HG03460 (cell line): ENCODE results near the gene CWC27.
A peak's percentile ranks its signal among the peaks of the same experiment; 100 is the strongest.

Experiments
- ATAC-seq: cut with Tn5 transposase; IDR thresholded peaks from one replicate; pipeline ENCODE4 v1.9.1; 2021; ENCODE audit not compliant: unreplicated experiment

The CWC27 gene

GRCh38 chr5:65029178-65029577 lies 260.4 kb downstream of the CWC27 start:
- ATAC-seq: no peak

GRCh38 chr5:65030056-65030455 lies 261.3 kb downstream of the CWC27 start:
- ATAC-seq: no peak

GRCh38 chr5:65032250-65032649 lies 263.5 kb downstream of the CWC27 start:
- no peak for ATAC-seq

- ATAC-seq: no peak
Measured at GRCh38 chr5:65034029-65034812, 265.5 kb downstream of the CWC27 start.

GRCh38 chr5:65034813-65035209 lies 266.1 kb downstream of the CWC27 start:
- ATAC-seq: no peak

GRCh38 chr5:65035211-65036206 lies 266.8 kb downstream of the CWC27 start:
- ATAC-seq: peak; percentile 82

GRCh38 chr5:65037831-65038815 lies 269.4 kb downstream of the CWC27 start:
- no peak for ATAC-seq

GRCh38 chr5:65041296-65042158 lies 272.8 kb downstream of the CWC27 start:
- no peak for ATAC-seq

GRCh38 chr5:65043843-65044359 lies 275.2 kb downstream of the CWC27 start:
- ATAC-seq: peak; percentile 49

GRCh38 chr5:65047225-65047624 lies 278.5 kb downstream of the CWC27 start:
- no peak for ATAC-seq

GRCh38 chr5:65047948-65048690 lies 279.4 kb downstream of the CWC27 start:
- peak; percentile 41 for ATAC-seq

- ATAC-seq: no peak
Measured at GRCh38 chr5:65050140-65050539, 281.4 kb downstream of the CWC27 start.

- no peak for ATAC-seq
Measured at GRCh38 chr5:65050826-65051498, 282.2 kb downstream of the CWC27 start.

GRCh38 chr5:65055938-65056337 lies 287.2 kb downstream of the CWC27 start:
- no peak for ATAC-seq

GRCh38 chr5:65059681-65060598 lies 291.2 kb downstream of the CWC27 start:
- no peak for ATAC-seq

- ATAC-seq: peak; percentile 62
Measured at GRCh38 chr5:65061250-65061973, 292.7 kb downstream of the CWC27 start.

- ATAC-seq: peak; percentile 28
Measured at GRCh38 chr5:65061974-65062353, 293.2 kb downstream of the CWC27 start.
